ENCODE measurements around the gene RAB8A.

The RAB8A gene

GRCh38 chr19:16143399-16144215 lies 31.9 kb downstream of the RAB8A start, which contains the start of gene HSH2D:
Gene HSH2D (plus strand): TSS chr19:16143685. CDS start chr19:16148751, 5,066 bp downstream.
- ATAC-seq (ENCODE audit: low read depth) = peak; percentile 92
- peak within 1 kb of the TSS; percentile 22 for H3K27ac ChIP-seq (ENCODE audit: poor library complexity, severe bottlenecking)
- no peaks in the 10 kb centered on the region for H3K27me3 ChIP-seq (ENCODE audit: insufficient read depth, poor library complexity, severe bottlenecking)
- TF ChIP-seq, protein P1, sequence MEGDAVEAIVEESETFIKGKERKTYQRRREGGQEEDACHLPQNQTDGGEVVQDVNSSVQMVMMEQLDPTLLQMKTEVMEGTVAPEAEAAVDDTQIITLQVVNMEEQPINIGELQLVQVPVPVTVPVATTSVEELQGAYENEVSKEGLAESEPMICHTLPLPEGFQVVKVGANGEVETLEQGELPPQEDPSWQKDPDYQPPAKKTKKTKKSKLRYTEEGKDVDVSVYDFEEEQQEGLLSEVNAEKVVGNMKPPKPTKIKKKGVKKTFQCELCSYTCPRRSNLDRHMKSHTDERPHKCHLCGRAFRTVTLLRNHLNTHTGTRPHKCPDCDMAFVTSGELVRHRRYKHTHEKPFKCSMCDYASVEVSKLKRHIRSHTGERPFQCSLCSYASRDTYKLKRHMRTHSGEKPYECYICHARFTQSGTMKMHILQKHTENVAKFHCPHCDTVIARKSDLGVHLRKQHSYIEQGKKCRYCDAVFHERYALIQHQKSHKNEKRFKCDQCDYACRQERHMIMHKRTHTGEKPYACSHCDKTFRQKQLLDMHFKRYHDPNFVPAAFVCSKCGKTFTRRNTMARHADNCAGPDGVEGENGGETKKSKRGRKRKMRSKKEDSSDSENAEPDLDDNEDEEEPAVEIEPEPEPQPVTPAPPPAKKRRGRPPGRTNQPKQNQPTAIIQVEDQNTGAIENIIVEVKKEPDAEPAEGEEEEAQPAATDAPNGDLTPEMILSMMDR (IDR thresholded peaks at IDR 0.05; ENCODE audit: poor library complexity, severe bottlenecking) = no peak
- H3K4me1 ChIP-seq (ENCODE audit: insufficient read depth, poor library complexity, severe bottlenecking) = peaks cover 9% of the 10 kb centered on the region
- peak within 1 kb of the TSS; percentile 22 for H3K4me3 ChIP-seq (ENCODE audit: severe bottlenecking)
- no peak for DNase-seq (ENCODE audit: low spot score)
- no peaks in the 10 kb centered on the region for H3K36me3 ChIP-seq (ENCODE audit: low read depth)
- no peaks in the 10 kb centered on the region for H3K9me3 ChIP-seq (ENCODE audit: severe bottlenecking)

DNA sequence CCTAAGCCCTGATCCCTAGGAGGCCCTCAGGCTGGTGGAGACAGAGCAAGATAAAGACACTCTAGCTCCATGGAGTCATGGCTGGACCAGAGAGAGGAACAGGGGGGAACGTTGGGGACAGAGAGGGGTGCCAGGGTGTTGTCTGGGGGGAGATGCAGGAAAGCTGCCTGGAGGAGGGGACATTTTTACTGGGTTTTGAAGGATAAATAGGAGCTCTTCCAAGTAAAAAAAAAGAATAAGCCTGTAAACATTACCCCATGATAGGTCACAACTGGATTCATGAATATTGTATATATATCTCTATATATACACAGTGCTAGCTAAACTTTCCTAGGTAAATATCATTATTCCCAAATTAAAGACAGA lies 32.5 kb downstream of the RAB8A start:
- no peak for ATAC-seq (ENCODE audit: low read depth)
- peaks cover 9% of the 10 kb centered on the region for H3K4me1 ChIP-seq (ENCODE audit: insufficient read depth, poor library complexity, severe bottlenecking)
- H3K9me3 ChIP-seq (ENCODE audit: severe bottlenecking) = no peaks in the 10 kb centered on the region
- no peaks in the 10 kb centered on the region for H3K36me3 ChIP-seq (ENCODE audit: low read depth)
- peak overlapping the region; percentile 22 for H3K27ac ChIP-seq (ENCODE audit: poor library complexity, severe bottlenecking)
- no peaks in the 10 kb centered on the region for H3K27me3 ChIP-seq (ENCODE audit: insufficient read depth, poor library complexity, severe bottlenecking)
- DNase-seq (ENCODE audit: low spot score) = no peak
- TF ChIP-seq, protein P1 (IDR thresholded peaks at IDR 0.05; ENCODE audit: poor library complexity, severe bottlenecking) = no peak
- H3K4me3 ChIP-seq (ENCODE audit: severe bottlenecking) = no peak overlapping the region

DNA sequence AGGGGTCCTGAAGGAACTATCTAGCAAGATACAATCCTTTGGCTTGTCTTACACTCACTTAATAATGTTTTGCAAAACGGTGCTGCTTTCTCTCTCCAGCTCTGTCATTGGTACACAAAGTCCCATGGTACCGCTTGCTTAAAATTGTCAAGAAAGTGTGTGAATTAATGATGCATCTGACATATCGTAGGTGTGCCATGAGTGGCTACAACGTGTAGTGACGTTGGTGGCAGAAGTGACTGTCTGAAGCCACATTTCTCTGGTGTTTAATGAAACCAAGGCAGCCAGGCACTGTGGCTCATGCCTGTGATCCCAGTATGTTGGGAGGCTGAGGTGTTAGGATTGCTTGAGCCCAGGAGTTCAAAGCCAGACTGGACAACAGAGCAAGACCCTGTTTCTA lies 34.4 kb downstream of the RAB8A start:
- no peaks in the 10 kb centered on the region for H3K27me3 ChIP-seq (ENCODE audit: insufficient read depth, poor library complexity, severe bottlenecking)
- DNase-seq (ENCODE audit: low spot score) = no peak
- peaks cover 9% of the 10 kb centered on the region for H3K4me1 ChIP-seq (ENCODE audit: insufficient read depth, poor library complexity, severe bottlenecking)
- H3K36me3 ChIP-seq (ENCODE audit: low read depth) = no peaks in the 10 kb centered on the region
- H3K4me3 ChIP-seq (ENCODE audit: severe bottlenecking) = no peak overlapping the region
- TF ChIP-seq, protein P1 (IDR thresholded peaks at IDR 0.05; ENCODE audit: poor library complexity, severe bottlenecking) = no peak
- no peak overlapping the region for H3K27ac ChIP-seq (ENCODE audit: poor library complexity, severe bottlenecking)
- no peaks in the 10 kb centered on the region for H3K9me3 ChIP-seq (ENCODE audit: severe bottlenecking)
- no peak for ATAC-seq (ENCODE audit: low read depth)

DNA sequence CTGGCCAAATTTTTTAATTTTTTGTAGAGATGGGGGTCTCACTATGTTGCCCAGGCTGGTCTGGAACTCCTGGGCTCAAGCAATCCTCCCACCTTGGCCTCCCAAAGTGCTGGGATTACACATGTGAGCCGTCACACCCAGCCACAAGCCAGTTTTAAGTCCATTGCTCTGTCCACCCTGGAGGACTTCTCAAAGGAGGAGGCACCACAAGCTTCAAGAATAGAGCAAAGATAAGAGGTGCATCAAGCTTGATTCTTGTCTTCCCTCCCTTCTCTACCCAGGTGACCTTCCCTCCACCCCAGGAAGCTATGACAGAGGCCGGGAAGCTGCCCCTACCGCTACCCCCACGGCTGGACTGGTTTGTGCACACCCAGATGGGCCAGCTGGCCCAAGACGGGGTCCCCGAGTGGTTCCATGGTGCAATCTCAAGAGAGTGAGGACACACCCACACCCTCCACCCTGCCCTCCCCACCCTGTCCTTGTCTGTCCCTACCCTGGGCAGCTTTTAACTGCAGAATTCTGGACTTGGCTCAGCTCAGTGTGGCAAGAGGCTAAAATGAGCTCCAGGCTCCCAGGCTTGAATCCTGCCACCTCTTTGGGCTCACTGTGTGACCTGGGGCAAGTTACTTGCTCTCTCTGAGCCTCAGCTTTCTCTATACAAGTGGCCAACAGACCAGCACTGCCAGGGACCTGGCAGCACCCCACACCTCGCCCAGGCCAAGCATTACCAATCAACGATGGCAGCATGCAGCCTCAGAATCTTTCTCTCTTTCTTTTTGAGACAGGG lies 36.9 kb downstream of the RAB8A start:
- no peaks in the 10 kb centered on the region for H3K27me3 ChIP-seq (ENCODE audit: insufficient read depth, poor library complexity, severe bottlenecking)
- no peaks in the 10 kb centered on the region for H3K9me3 ChIP-seq (ENCODE audit: severe bottlenecking)
- H3K27ac ChIP-seq (ENCODE audit: poor library complexity, severe bottlenecking) = no peak overlapping the region
- H3K4me1 ChIP-seq (ENCODE audit: insufficient read depth, poor library complexity, severe bottlenecking) = peaks cover 6% of the 10 kb centered on the region
- no peak for DNase-seq (ENCODE audit: low spot score)
- no peaks in the 10 kb centered on the region for H3K36me3 ChIP-seq (ENCODE audit: low read depth)
- no peak overlapping the region for H3K4me3 ChIP-seq (ENCODE audit: severe bottlenecking)
- ATAC-seq (ENCODE audit: low read depth) = no peak
- TF ChIP-seq, protein P1 (IDR thresholded peaks at IDR 0.05; ENCODE audit: poor library complexity, severe bottlenecking) = no peak
